SK-N-SH (cell line): Measurements from ENCODE around the gene PMM2. TPM values are rescaled to one million over a fixed set of nuclear protein-coding genes. Genes with fewer than 3 reads are reported as not detected.

Source experiments
- CTCF ChIA-PET: fragments of 300-600, 350-600 bp; formaldehyde crosslinking; extraction: SDS; loops from one replicate; lab custom pipeline; 2021; lab: Yijun Ruan, JAX
- POLR2A ChIA-PET: fragments of 350-600 bp; sonication (Branson Sonifier 250); formaldehyde crosslinking; extraction: SDS; loops from one replicate; lab custom pipeline; 2020; ENCODE audit warnings: antibody characterized with exemption, inconsistent platforms; lab: Yijun Ruan, JAX
- DNase-seq: peaks from one replicate; pipeline ENCODE4 v3.0.0; 2012
- H2AFZ ChIP-seq: fragments of 200-600 bp; sonication (generic); 2 replicates; pipeline ENCODE4 v1.8.1; 2016; ENCODE audit warnings: antibody characterized with exemption, mild to moderate bottlenecking, low read depth
- H3F3A ChIP-seq: fragments of 200-600 bp; sonication (generic); replicated peaks from 2 replicates; pipeline ENCODE3; 2016; ENCODE audit warnings: antibody characterized with exemption, mild to moderate bottlenecking; ENCODE audit not compliant: insufficient read depth
- H3K27ac ChIP-seq, 2 experiments: fragments of 200-500 bp in 1 of 2; fragments of 200-600 bp in 1 of 2; sonication (Bioruptor generic) in 1 of 2; sonication (generic), shearing (Covaris generic) in 1 of 2; 2 replicates each; pipeline versions ENCODE4 v1.5.1 to v1.6.1; 2014 to 2016; ENCODE audit warnings: low read depth in 2 of 2, inconsistent platforms in 1 of 2, low read length in 1 of 2, mild to moderate bottlenecking in 1 of 2, mixed read lengths in 1 of 2
- H3K27me3 ChIP-seq: fragments of 200-600 bp; sonication (generic), shearing (Covaris generic); 2 replicates; pipeline ENCODE4 v1.6.1; 2016; ENCODE audit warnings: mixed run types; ENCODE audit not compliant: insufficient read depth
- H3K36me3 ChIP-seq, 2 experiments: fragments of 200-500 bp in 1 of 2; fragments of 200-600 bp in 1 of 2; sonication (Bioruptor generic) in 1 of 2; sonication (generic) in 1 of 2; replicated peaks in 1 of 2; 2 replicates each; pipeline versions ENCODE3 to v1.5.1; 2014 to 2016; ENCODE audit warnings: low read length in 1 of 2, mild to moderate bottlenecking in 1 of 2; ENCODE audit not compliant: insufficient read depth in 2 of 2, control insufficient read depth in 1 of 2
- H3K4me1 ChIP-seq, 2 experiments: fragments of 200-500 bp in 1 of 2; fragments of 200-600 bp in 1 of 2; sonication (Bioruptor generic) in 1 of 2; sonication (generic), shearing (Covaris generic) in 1 of 2; 2 replicates each; pipeline versions ENCODE4 v1.5.1 to v1.6.1; 2014 to 2016; ENCODE audit warnings: low read depth in 1 of 2, low read length in 1 of 2, mixed run types in 1 of 2; ENCODE audit not compliant: insufficient read depth in 2 of 2, control insufficient read depth in 1 of 2
- H3K4me2 ChIP-seq: fragments of 200-600 bp; sonication (generic), shearing (Covaris generic); 2 replicates; pipeline ENCODE4 v1.6.1; 2017; ENCODE audit warnings: mixed run types
- H3K4me3 ChIP-seq, 2 experiments: fragments of 200-500 bp in 1 of 2; fragments of 200-600 bp in 1 of 2; sonication (Bioruptor generic) in 1 of 2; sonication (generic), shearing (Covaris generic) in 1 of 2; 2 replicates each; pipeline versions ENCODE4 v1.5.1 to v1.8.1; 2014 to 2016; ENCODE audit warnings: low read depth in 2 of 2, inconsistent platforms in 1 of 2, low read length in 1 of 2, mild to moderate bottlenecking in 1 of 2, mixed read lengths in 1 of 2, moderate library complexity in 1 of 2
- H3K79me2 ChIP-seq: fragments of 200-600 bp; sonication (generic); 2 replicates; pipeline ENCODE4 v1.8.1; 2017; ENCODE audit warnings: mild to moderate bottlenecking; ENCODE audit not compliant: insufficient read depth
- H3K9ac ChIP-seq: fragments of 200-600 bp; sonication (generic); 2 replicates; pipeline ENCODE4 v1.6.1; 2017; ENCODE audit warnings: mixed run types
- H3K9me2 ChIP-seq: fragments of 200-600 bp; sonication (generic); 2 replicates; pipeline ENCODE4 v1.6.1; 2017; ENCODE audit warnings: mixed run types
- H3K9me3 ChIP-seq: fragments of 200-600 bp; sonication (generic); 2 replicates; pipeline ENCODE4 v1.6.1; 2017; ENCODE audit warnings: mixed run types, mild to moderate bottlenecking, moderate library complexity
- H4K20me1 ChIP-seq: fragments of 200-600 bp; sonication (generic); 2 replicates; pipeline ENCODE4 v1.6.1; 2017; ENCODE audit warnings: mild to moderate bottlenecking, mixed run types; ENCODE audit not compliant: insufficient read depth
- ELF1 ChIP-seq: IDR thresholded peaks from 2 replicates; pipeline ENCODE4 v1.4.0; 2012
- EZH2phosphoT487 ChIP-seq: fragments of 200-600 bp; sonication (generic); IDR thresholded peaks from 2 replicates; pipeline ENCODE4 v1.6.1; 2017; ENCODE audit warnings: low read depth, mixed run types, mild to moderate bottlenecking, antibody characterized with exemption, moderate library complexity, borderline replicate concordance
- FOXJ3 ChIP-seq: sonication (generic); formaldehyde crosslinking; IDR thresholded peaks from 2 replicates; pipeline ENCODE4 v1.5.1; 2020; ENCODE audit warnings: mild to moderate bottlenecking, missing genetic modification reagents
- MEF2A ChIP-seq: IDR thresholded peaks from 2 replicates; pipeline ENCODE4 v1.4.0; 2012; ENCODE audit warnings: low read depth, borderline replicate concordance
- MXI1 ChIP-seq: IDR thresholded peaks from 2 replicates; pipeline ENCODE4 v1.6.1; 2012; ENCODE audit warnings: mild to moderate bottlenecking, low read depth, low read length, improper control_type of control experiment
- NRF1 ChIP-seq: IDR thresholded peaks from 2 replicates; pipeline ENCODE4 v1.6.1; 2012; ENCODE audit warnings: low read depth, mild to moderate bottlenecking, low read length
- POLR2AphosphoS5 ChIP-seq: IDR thresholded peaks from 2 replicates; pipeline ENCODE4 v1.6.1; 2012; ENCODE audit warnings: low read depth, low read length
- RAD21 ChIP-seq: IDR thresholded peaks from 2 replicates; pipeline ENCODE4 v1.6.1; 2012; ENCODE audit warnings: mild to moderate bottlenecking, low read length
- RCOR1 ChIP-seq: fragments of 150-350 bp; IDR thresholded peaks from 2 replicates; pipeline ENCODE4 v1.6.1; 2017; ENCODE audit warnings: antibody characterized with exemption, low read length
- RFX5 ChIP-seq: IDR thresholded peaks from 2 replicates; pipeline ENCODE4 v1.6.1; 2012; ENCODE audit warnings: mild to moderate bottlenecking, improper control_type of control experiment, low read length
- RXRA ChIP-seq: IDR thresholded peaks from 2 replicates; pipeline ENCODE4 v1.4.0; 2012; ENCODE audit warnings: low read depth, mild to moderate bottlenecking, borderline replicate concordance
- TCF12 ChIP-seq: IDR thresholded peaks from 2 replicates; pipeline ENCODE4 v1.4.0; 2012
- YY1 ChIP-seq: IDR thresholded peaks from 2 replicates; pipeline ENCODE4 v1.4.0; 2012; ENCODE audit warnings: low read depth, mild to moderate bottlenecking
- WGBS: methylation state at CpG from one replicate; pipeline ENCODE4 v1.1.6; 2017; ENCODE audit warnings: low lambda C conversion rate; 5-methylcytosine and 5-hydroxymethylcytosine counted together
- polyA plus RNA-seq, 3 experiments: library from polyadenylated mRNA; depleted of rRNA; stranded (reverse); fragments of >200 nt; gene quantifications; 2 replicates each; pipeline ENCODE4 v1.2.3, GENCODE V29; 2012
- TF ChIP-seq, protein P1 (sequence below): fragments of 150-350 bp; IDR thresholded peaks from 2 replicates; pipeline ENCODE4 v1.6.1; 2016; ENCODE audit warnings: mild to moderate bottlenecking, low read depth, low read length
- TF ChIP-seq, protein P2 (sequence below): IDR thresholded peaks from 2 replicates; pipeline ENCODE4 v1.4.0; 2012; ENCODE audit warnings: low read depth, borderline replicate concordance
- TF ChIP-seq, protein P3 (sequence below): IDR thresholded peaks from 2 replicates; pipeline ENCODE4; 2012
- TF ChIP-seq, protein P4 (sequence below): IDR thresholded peaks from 2 replicates; pipeline ENCODE4 v1.4.0; 2012; ENCODE audit warnings: low read depth, borderline replicate concordance

Gene PMM2
- polyA plus RNA-seq, 1 of the 3 experiments (the other 2 are of a cell fraction) = 24.3 TPM

DNA sequence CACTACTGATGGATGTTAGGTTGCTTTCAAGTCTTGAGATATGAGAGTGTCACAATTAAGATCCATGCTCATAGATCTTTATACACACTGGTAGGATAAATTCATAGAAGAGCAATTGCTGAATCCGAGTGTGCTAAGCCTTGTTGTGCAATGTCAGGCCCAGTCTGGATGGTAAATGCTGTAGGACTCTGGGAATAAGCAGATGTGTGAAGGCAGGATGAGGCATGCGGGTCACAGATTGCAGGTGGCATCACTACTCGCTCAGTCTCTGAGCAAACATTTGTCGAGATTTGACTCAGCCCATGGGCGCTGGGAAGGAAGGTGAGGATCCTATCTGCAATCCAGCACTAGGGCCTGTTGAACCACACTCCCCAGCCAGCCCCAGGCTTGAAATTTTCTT is 40.9 kb upstream of the PMM2 start:
- Histone ChIP-seq H4K20me1 (no peaks in the 10 kb centered on the region), H3K27me3 (no peaks in the 10 kb centered on the region), H3K9me3 (no peaks in the 10 kb centered on the region), H3K4me3 (no peak overlapping the region), H3K36me3 (no peaks in the 10 kb centered on the region), H3K9me2 (no peaks in the 10 kb centered on the region), H3K4me2 (no peak overlapping the region), H3F3A (no peaks in the 10 kb centered on the region), H3K79me2 (no peaks in the 10 kb centered on the region), H3K9ac (no peak overlapping the region), H3K4me1 (peaks cover 0 to 6% of the 10 kb centered on the region in 2 experiments; a peak in 1 of 4 replicates), H2AFZ (no peak overlapping the region), H3K27ac (no peak overlapping the region)
- POLR2A ChIA-PET = no interaction called here
- no peak for DNase-seq
- WGBS = 82% methylated on average over 5 of the region's 5 CpGs
- CTCF ChIA-PET = no interaction called here
- TF ChIP-seq MXI1 (no peak), POLR2AphosphoS5 (no peak), RFX5 (no peak), RXRA (no peak), FOXJ3 (no peak), NRF1 (no peak), RAD21 (no peak), MEF2A (no peak), TCF12 (no peak), EZH2phosphoT487 (no peak), YY1 (no peak), ELF1 (no peak), RCOR1 (no peak)
- TF ChIP-seq, protein P1, sequence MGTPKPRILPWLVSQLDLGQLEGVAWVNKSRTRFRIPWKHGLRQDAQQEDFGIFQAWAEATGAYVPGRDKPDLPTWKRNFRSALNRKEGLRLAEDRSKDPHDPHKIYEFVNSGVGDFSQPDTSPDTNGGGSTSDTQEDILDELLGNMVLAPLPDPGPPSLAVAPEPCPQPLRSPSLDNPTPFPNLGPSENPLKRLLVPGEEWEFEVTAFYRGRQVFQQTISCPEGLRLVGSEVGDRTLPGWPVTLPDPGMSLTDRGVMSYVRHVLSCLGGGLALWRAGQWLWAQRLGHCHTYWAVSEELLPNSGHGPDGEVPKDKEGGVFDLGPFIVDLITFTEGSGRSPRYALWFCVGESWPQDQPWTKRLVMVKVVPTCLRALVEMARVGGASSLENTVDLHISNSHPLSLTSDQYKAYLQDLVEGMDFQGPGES = no peak
- TF ChIP-seq, protein P2, sequence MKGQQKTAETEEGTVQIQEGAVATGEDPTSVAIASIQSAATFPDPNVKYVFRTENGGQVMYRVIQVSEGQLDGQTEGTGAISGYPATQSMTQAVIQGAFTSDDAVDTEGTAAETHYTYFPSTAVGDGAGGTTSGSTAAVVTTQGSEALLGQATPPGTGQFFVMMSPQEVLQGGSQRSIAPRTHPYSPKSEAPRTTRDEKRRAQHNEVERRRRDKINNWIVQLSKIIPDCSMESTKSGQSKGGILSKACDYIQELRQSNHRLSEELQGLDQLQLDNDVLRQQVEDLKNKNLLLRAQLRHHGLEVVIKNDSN = no peak
- TF ChIP-seq, protein P3, sequence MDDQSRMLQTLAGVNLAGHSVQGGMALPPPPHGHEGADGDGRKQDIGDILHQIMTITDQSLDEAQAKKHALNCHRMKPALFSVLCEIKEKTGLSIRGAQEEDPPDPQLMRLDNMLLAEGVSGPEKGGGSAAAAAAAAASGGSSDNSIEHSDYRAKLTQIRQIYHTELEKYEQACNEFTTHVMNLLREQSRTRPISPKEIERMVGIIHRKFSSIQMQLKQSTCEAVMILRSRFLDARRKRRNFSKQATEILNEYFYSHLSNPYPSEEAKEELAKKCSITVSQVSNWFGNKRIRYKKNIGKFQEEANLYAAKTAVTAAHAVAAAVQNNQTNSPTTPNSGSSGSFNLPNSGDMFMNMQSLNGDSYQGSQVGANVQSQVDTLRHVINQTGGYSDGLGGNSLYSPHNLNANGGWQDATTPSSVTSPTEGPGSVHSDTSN = no peak
- TF ChIP-seq, protein P4, sequence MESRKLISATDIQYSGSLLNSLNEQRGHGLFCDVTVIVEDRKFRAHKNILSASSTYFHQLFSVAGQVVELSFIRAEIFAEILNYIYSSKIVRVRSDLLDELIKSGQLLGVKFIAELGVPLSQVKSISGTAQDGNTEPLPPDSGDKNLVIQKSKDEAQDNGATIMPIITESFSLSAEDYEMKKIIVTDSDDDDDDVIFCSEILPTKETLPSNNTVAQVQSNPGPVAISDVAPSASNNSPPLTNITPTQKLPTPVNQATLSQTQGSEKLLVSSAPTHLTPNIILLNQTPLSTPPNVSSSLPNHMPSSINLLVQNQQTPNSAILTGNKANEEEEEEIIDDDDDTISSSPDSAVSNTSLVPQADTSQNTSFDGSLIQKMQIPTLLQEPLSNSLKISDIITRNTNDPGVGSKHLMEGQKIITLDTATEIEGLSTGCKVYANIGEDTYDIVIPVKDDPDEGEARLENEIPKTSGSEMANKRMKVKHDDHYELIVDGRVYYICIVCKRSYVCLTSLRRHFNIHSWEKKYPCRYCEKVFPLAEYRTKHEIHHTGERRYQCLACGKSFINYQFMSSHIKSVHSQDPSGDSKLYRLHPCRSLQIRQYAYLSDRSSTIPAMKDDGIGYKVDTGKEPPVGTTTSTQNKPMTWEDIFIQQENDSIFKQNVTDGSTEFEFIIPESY = no peak
- TF ChIP-seq, all 33 proteins: peak for 0
